Kidney (tissue), 14 donors: ENCODE data around the gene PAQR7. TPM values are rescaled to one million over a fixed set of nuclear protein-coding genes. Genes with fewer than 3 reads are reported as not detected.

ENCODE experiments used
- DNase-seq, 5 donors: peaks; one replicate each; pipeline ENCODE4 v3.0.0-alpha.2; 2013 to 2020
- FAIRE-seq: peaks from 2 replicates; lab custom pipeline; 2012; peaks lifted over from hg19 to GRCh38; lab: Jason Lieb, UNC
- H3K27ac ChIP-seq, 2 donors: one replicate each; pipeline ENCODE4 v1.7.0; 2013; ENCODE audit warnings: low read depth in 2 of 2, low read length in 2 of 2, inconsistent platforms in 1 of 2
- H3K27me3 ChIP-seq: one replicate; pipeline ENCODE4 v1.7.1; 2013; ENCODE audit warnings: low read length, inconsistent platforms; ENCODE audit not compliant: control insufficient read depth, insufficient read depth
- H3K36me3 ChIP-seq, 3 donors: one replicate each; pipeline versions ENCODE4 v1.7.0 to v1.7.1; 2013; ENCODE audit warnings: low read length in 3 of 3, control low read depth in 1 of 3, inconsistent platforms in 1 of 3; ENCODE audit not compliant: insufficient read depth in 3 of 3, control insufficient read depth in 2 of 3
- H3K4me1 ChIP-seq, 3 donors: one replicate each; pipeline versions ENCODE4 v1.7.0 to v1.7.1; 2013; ENCODE audit warnings: low read length in 3 of 3, inconsistent platforms in 1 of 3, low read depth in 1 of 3; ENCODE audit not compliant: control insufficient read depth in 2 of 3, insufficient read depth in 2 of 3
- H3K4me3 ChIP-seq, 3 donors: one replicate each; pipeline versions ENCODE4 v1.7.0 to v1.8.1; 2013; ENCODE audit warnings: low read length in 3 of 3, control low read depth in 1 of 3, inconsistent platforms in 1 of 3
- H3K9ac ChIP-seq, 3 donors: one replicate each; pipeline versions ENCODE4 v1.7.0 to v1.7.1; 2013; ENCODE audit warnings: low read length in 3 of 3, control low read depth in 1 of 3, inconsistent platforms in 1 of 3
- H3K9me3 ChIP-seq, 3 donors: one replicate each; pipeline versions ENCODE4 v1.7.0 to v1.7.1; 2013; ENCODE audit warnings: low read length in 3 of 3, control low read depth in 1 of 3, inconsistent platforms in 1 of 3; ENCODE audit not compliant: control insufficient read depth in 2 of 3, insufficient read depth in 1 of 3
- intact Hi-C: fragments of 100-400 bp; cut with DNase I; formaldehyde crosslinking; loops from one replicate; pipeline ENCODE4 v1.11.1; 2022
- polyA plus RNA-seq: library from polyadenylated mRNA; stranded (reverse); fragments of 350-450 nt; fragmentation: Illumina TruSeq; extraction: RNeasy Lipid Tissue Mini Kit (QIAGEN cat#74804); gene quantifications from one replicate; pipeline ENCODE4 v1.2.3, GENCODE V29; 2014; ENCODE audit warnings: low read depth, low replicate concordance; ENCODE audit not compliant: insufficient read depth
- total RNA-seq: library from RNA; stranded (reverse); fragmentation: NEBNext Ultra II Directional; extraction: Animal tissue kit (Norgen Biotek cat#: 25700); gene quantifications from one replicate; pipeline ENCODE4 v1.2.1, GENCODE V29; 2021
- TF ChIP-seq, protein P1 (sequence below): IDR thresholded peaks from 3 replicates; pipeline ENCODE4 v1.5.1; 2012; ENCODE audit warnings: mild to moderate bottlenecking, moderate library complexity, borderline replicate concordance; ENCODE audit not compliant: insufficient read depth; ENCODE audit errors: extremely low read depth
- donor health status: control.
- donor health status: control.
- donor health status: control.
- donor health status: control.
- donor health status: control.
- donor health status: DM: yes; HTN: yes; CAD: no.
- donor health status: Normal renal cell carcinoma (clear cell type).

PAQR7 gene
- total and polyA plus RNA-seq, 2 donors from 2014 or later, result 30.2 to 52.0 TPM

DNA sequence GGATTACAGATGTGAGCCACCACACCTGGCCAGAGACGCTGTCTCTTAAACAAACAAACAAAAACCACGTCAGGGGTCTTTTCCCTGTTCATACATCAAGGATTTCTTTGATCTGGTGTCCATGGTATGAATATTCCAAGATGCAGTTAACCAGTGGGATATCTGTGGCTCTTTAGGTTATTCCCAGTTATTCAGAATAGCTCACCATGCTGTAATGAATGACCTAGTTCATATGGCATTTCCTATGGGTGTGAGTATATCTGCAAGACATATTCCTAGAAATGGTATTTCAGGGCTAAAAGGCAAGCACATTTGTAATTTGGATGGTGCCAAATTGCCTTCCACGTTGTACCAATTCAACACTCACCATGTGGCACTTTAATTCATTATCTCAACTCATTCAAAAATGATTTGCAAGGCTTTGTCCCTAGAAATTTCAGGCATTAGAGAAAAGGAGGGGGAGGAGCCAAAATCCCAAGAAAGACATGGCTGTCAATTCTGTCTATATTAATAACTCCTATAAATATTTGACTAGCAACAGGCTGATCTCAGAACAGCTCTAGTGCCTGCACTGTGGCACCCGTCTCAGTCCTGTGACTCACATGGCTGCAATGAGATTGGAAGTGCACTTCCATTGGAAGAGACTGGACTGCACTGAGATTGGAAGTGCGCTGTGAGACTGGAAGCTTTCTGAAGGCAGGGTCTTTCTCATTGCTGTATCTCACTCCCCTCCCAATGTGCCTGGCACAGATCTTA lies 36.7 kb upstream of the PAQR7 start:
- Histone ChIP-seq H3K27me3 (no peaks in the 10 kb centered on the region), H3K9ac (no peak overlapping the region), H3K36me3 (no peaks in the 10 kb centered on the region), H3K27ac (no peak overlapping the region), H3K9me3 (no peaks in the 10 kb centered on the region), H3K4me3 (no peak overlapping the region), H3K4me1 (no peaks in the 10 kb centered on the region)
- DNase-seq (no peak), FAIRE-seq (no peak)
- intact Hi-C loops, result no loop called here
- TF ChIP-seq, protein P1, sequence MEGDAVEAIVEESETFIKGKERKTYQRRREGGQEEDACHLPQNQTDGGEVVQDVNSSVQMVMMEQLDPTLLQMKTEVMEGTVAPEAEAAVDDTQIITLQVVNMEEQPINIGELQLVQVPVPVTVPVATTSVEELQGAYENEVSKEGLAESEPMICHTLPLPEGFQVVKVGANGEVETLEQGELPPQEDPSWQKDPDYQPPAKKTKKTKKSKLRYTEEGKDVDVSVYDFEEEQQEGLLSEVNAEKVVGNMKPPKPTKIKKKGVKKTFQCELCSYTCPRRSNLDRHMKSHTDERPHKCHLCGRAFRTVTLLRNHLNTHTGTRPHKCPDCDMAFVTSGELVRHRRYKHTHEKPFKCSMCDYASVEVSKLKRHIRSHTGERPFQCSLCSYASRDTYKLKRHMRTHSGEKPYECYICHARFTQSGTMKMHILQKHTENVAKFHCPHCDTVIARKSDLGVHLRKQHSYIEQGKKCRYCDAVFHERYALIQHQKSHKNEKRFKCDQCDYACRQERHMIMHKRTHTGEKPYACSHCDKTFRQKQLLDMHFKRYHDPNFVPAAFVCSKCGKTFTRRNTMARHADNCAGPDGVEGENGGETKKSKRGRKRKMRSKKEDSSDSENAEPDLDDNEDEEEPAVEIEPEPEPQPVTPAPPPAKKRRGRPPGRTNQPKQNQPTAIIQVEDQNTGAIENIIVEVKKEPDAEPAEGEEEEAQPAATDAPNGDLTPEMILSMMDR, result no peak

DNA sequence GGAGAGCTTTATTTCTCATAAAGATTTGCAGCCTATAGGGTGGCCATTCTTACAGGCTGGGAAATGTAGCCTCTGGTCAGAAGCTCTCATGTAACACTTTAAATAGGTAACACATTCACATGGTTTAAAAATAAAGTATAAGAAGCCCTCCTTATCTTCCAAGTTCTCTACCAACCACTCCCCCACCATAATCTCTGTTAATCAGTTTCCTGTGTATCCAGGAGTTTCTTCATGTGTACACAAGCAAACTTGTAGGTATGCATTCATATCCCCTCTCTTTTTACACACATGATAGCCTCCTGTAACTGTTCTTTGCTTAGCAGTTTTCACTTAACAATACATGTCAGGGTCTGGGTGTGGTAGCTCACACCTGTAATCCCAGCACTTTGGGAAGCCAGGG lies 35.7 kb upstream of the PAQR7 start:
- Histone ChIP-seq H3K36me3 (no peaks in the 10 kb centered on the region), H3K9me3 (no peaks in the 10 kb centered on the region), H3K27me3 (no peaks in the 10 kb centered on the region), H3K27ac (no peak overlapping the region), H3K4me3 (no peak overlapping the region), H3K9ac (no peak overlapping the region), H3K4me1 (peaks cover 0 to 6% (median 0%) of the 10 kb centered on the region in 3 donors)
- TF ChIP-seq, protein P1, result no peak
- intact Hi-C loops, result no loop called here
- FAIRE-seq (no peak), DNase-seq (no peak)

GRCh38 chr1:25909040-25909439 lies 33.5 kb upstream of the PAQR7 start:
- no peak overlapping the region for H3K27ac ChIP-seq
- DNase-seq, result no peak
- no peak overlapping the region for H3K9ac ChIP-seq
- TF ChIP-seq, protein P1, result no peak
- no peaks in the 10 kb centered on the region for H3K36me3 ChIP-seq
- no peaks in the 10 kb centered on the region for H3K9me3 ChIP-seq
- peaks cover 0 to 11% (median 6%) of the 10 kb centered on the region in 3 donors for H3K4me1 ChIP-seq
- FAIRE-seq, result no peak
- H3K4me3 ChIP-seq, result no peak overlapping the region
- H3K27me3 ChIP-seq, result no peaks in the 10 kb centered on the region
- intact Hi-C loops, result no loop called here
